ENCODE results near the gene MS4A7. TPM values are rescaled to one million over a fixed set of nuclear protein-coding genes. Genes with fewer than 3 reads are reported as not detected.

MS4A7 gene, protein sequence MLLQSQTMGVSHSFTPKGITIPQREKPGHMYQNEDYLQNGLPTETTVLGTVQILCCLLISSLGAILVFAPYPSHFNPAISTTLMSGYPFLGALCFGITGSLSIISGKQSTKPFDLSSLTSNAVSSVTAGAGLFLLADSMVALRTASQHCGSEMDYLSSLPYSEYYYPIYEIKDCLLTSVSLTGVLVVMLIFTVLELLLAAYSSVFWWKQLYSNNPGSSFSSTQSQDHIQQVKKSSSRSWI
- not detected for total RNA-seq

GRCh38 chr11:60378354-60378753, at the start of gene MS4A7:
MS4A7 (plus strand) TSS chr11:60378532; CDS start chr11:60383142, 4,610 bp downstream.

GRCh38 chr11:60396382-60396781, 18.1 kb downstream of the MS4A7 start, which contains the start of gene MS4A14:
MS4A14 (plus strand) TSS chr11:60396459; CDS start chr11:60396579, 120 bp downstream.

DNA sequence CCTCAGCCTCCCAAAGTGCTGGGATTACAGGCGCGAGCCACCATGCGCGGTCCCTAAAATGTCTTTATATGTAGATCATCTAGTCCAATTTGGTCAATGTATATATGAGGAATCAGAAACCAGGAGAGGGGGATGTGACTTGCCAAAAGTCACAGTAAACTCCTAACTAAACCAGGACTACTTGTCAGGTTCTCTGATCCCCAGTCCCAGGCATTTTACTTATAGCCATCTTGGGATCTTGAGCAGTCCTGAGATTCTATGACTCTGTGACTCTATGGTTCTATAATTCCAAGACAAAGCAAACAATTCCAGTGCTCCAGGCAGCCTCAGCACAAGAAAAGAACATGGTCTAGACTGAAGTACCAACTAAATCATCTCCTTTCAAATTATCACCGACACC, 50.9 kb downstream of the MS4A7 start, which contains the start of gene MS4A5:
Gene MS4A5 (plus strand): TSS at position 301 of the 400 bp plus-strand sequence. CDS start 103 bp downstream, outside the sequence.

Other genes starting within 250 kb of the MS4A7 start
- not detected for gene MS4A6A, start 195.4 kb upstream of the MS4A7 start, total RNA-seq
- not detected for gene MS4A4E, start 135.4 kb upstream of the MS4A7 start, total RNA-seq
- gene MS4A4A, start 97.9 kb upstream of the MS4A7 start, total RNA-seq, result not detected
- gene MS4A6E, start 51.3 kb upstream of the MS4A7 start, total RNA-seq, result not detected
- not detected for gene MS4A14, start 17.9 kb downstream of the MS4A7 start, total RNA-seq
- not detected for gene MS4A5, start 51.0 kb downstream of the MS4A7 start, total RNA-seq
- 1 to 10 TPM in 1 of 2 experiments, under 1 TPM in 1; 0.41 to 1.0 TPM for gene MS4A1, start 77.3 kb downstream of the MS4A7 start, total RNA-seq
- gene MS4A12, start 114.2 kb downstream of the MS4A7 start, total RNA-seq, result not detected
- not detected for gene MS4A13, start 136.9 kb downstream of the MS4A7 start, total RNA-seq